ENCODE results near the gene RAB4A. TPM values are rescaled to one million over a fixed set of nuclear protein-coding genes. Genes with fewer than 3 reads are reported as not detected.

Gene RAB4A
- total and polyA plus RNA-seq, 2 of the 4 experiments (the other 2 are of a cell fraction): 25.6 to 26.2 TPM

GRCh38 chr1:229300099-229300757, 29.3 kb downstream of the RAB4A start:
- Histone ChIP-seq H3K36me3 (ENCODE audit: control insufficient read depth, insufficient read depth, low read length) (peaks cover 30% of the 10 kb centered on the region), H3K27me3 (ENCODE audit: control insufficient read depth, insufficient read depth, low read length) (no peaks in the 10 kb centered on the region), H3K9me1 (ENCODE audit: insufficient read depth, low read length) (peaks cover 24% of the 10 kb centered on the region), H3K4me2 (ENCODE audit: low read depth, low read length) (no peak overlapping the region), H3K18ac (ENCODE audit: low read depth, low read length) (peak overlapping the region; percentile 20; the same call in 1 of the 2 replicates), H2AK5ac (ENCODE audit: low read depth, low read length) (no peak overlapping the region), H2AK9ac (replicated peaks; ENCODE audit: low read depth, low read length, poor library complexity) (no peak overlapping the region), H3K4me3 (ENCODE audit: insufficient read depth, low read depth, low read length) (no peak overlapping the region), H3K27ac (ENCODE audit: insufficient read depth, low read length) (no peak overlapping the region), H3K56ac (ENCODE audit: extremely low read depth, insufficient read depth, low read length) (no peak overlapping the region), H3K9ac (ENCODE audit: low read depth, low read length) (no peak overlapping the region), H3K14ac (replicated peaks; ENCODE audit: low read depth, low read length) (no peak overlapping the region), H3K4ac (ENCODE audit: low read depth, low read length) (no peak overlapping the region), H2BK5ac (ENCODE audit: low read depth, low read length, poor library complexity, severe bottlenecking) (no peak overlapping the region), H3K4me1 (ENCODE audit: control insufficient read depth, insufficient read depth, low read length) (peaks cover 19% of the 10 kb centered on the region), H2AFZ (replicated peaks; ENCODE audit: low read length, poor library complexity) (no peak overlapping the region), H4K8ac (ENCODE audit: low read depth in 2 of 2, low read length in 2 of 2) (peak overlapping the region in 1 of 2 experiments; percentile 12; a peak in 1 of 4 replicates), H3K9me3 (ENCODE audit: control insufficient read depth, insufficient read depth, low read length) (no peaks in the 10 kb centered on the region), H4K5ac (ENCODE audit: low read depth, low read length) (no peak overlapping the region), H4K20me1 (ENCODE audit: insufficient read depth, low read length) (0 out of 2 replicates have a peak, but pooled peaks cover 3% of the 10 kb centered on the region), H2BK120ac (ENCODE audit: low read depth, low read length) (no peak overlapping the region), H3K79me1 (ENCODE audit: low read depth in 1 of 2, low read length in 2 of 2) (peaks cover 14 to 36% of the 10 kb centered on the region in 2 experiments; a peak in 3 of 4 replicates), H2BK15ac (ENCODE audit: low read depth, low read length) (no peak overlapping the region), H3K23ac (ENCODE audit: low read depth, low read length) (no peak overlapping the region), H2BK20ac (ENCODE audit: low read depth, low read length) (no peak overlapping the region), H4K91ac (ENCODE audit: insufficient read depth, low read depth, low read length) (no peak overlapping the region)
- BruUV-seq (replicated peaks): no TSS peak
- dilution Hi-C loops (cut with HindIII; ENCODE audit: low sequenced_read_pairs, unreplicated experiment): no loop called here
- no peak for ATAC-seq (ENCODE audit: low read depth)
- intact Hi-C loops (cut with micrococcal nuclease): no loop called here
- in situ Hi-C loops (cut with MboI; ENCODE audit: low sequenced_read_pairs): no loop called here
- ChIA-PET POLR2A (ENCODE audit: unreplicated experiment) (no interaction called here), CTCF (no interaction called here)
- WGBS, 2 experiments (ENCODE audit: extremely low coverage in 2 of 2, insufficient read length in 1 of 2): 100% methylated on average over 1 of the region's 6 CpGs; no CpG with 5 or more reads in 1 of the 2 experiments
- TF ChIP-seq FOS (IDR thresholded peaks at IDR 0.05; ENCODE audit: low read depth, low read length) (no peak), MXI1 (IDR thresholded peaks at IDR 0.05; ENCODE audit: borderline replicate concordance, low read depth, low read length) (no peak), RAD21 (IDR thresholded peaks at IDR 0.05; ENCODE audit: low read length) (no peak), MAZ (IDR thresholded peaks at IDR 0.05; ENCODE audit: borderline replicate concordance, low read depth, low read length) (no peak), ELK1 (IDR thresholded peaks at IDR 0.05; ENCODE audit: borderline replicate concordance, low read depth, low read length) (no peak), CEBPB (IDR thresholded peaks at IDR 0.05; ENCODE audit: low read depth, low read length) (no peak), USF2 (IDR thresholded peaks at IDR 0.05; ENCODE audit: low read depth, low read length) (no peak), NFE2L2 (IDR thresholded peaks at IDR 0.05; ENCODE audit: low read depth, low read length) (no peak), SMC3 (IDR thresholded peaks at IDR 0.05; ENCODE audit: low read depth, low read length) (no peak), BHLHE40 (IDR thresholded peaks at IDR 0.05; ENCODE audit: low read depth, low read length) (no peak), RCOR1 (IDR thresholded peaks at IDR 0.05; ENCODE audit: insufficient replicate concordance, low read length) (no peak), RFX5 (IDR thresholded peaks at IDR 0.05; ENCODE audit: low read depth, low read length) (no peak), MAFK (IDR thresholded peaks at IDR 0.05; ENCODE audit: low read depth, low read length) (no peak), CHD1 (IDR thresholded peaks at IDR 0.05; ENCODE audit: low read depth, low read length) (no peak), POLR2A (IDR thresholded peaks at IDR 0.05; ENCODE audit: low read depth, low read length) (no peak)
- TF ChIP-seq, protein P1, sequence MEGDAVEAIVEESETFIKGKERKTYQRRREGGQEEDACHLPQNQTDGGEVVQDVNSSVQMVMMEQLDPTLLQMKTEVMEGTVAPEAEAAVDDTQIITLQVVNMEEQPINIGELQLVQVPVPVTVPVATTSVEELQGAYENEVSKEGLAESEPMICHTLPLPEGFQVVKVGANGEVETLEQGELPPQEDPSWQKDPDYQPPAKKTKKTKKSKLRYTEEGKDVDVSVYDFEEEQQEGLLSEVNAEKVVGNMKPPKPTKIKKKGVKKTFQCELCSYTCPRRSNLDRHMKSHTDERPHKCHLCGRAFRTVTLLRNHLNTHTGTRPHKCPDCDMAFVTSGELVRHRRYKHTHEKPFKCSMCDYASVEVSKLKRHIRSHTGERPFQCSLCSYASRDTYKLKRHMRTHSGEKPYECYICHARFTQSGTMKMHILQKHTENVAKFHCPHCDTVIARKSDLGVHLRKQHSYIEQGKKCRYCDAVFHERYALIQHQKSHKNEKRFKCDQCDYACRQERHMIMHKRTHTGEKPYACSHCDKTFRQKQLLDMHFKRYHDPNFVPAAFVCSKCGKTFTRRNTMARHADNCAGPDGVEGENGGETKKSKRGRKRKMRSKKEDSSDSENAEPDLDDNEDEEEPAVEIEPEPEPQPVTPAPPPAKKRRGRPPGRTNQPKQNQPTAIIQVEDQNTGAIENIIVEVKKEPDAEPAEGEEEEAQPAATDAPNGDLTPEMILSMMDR (conservative IDR thresholded peaks at IDR 0.05; ENCODE audit: low read depth, low read length): no peak
- no peak for DNase-seq

Data from IMR-90 (cell line).